Activated CD8-positive, alpha-beta memory T cell treated with anti-CD3 and anti-CD28 coated beads for 4 hours (primary cell): ENCODE data around the gene EIF3M.
"Not testable (repeated sequence)": the region's sequence is repeated elsewhere in the genome, so short reads cannot be mapped to it uniquely, and the experiment has no call there.

ENCODE experiments used
- DNase-seq, 2 donors: peaks; one replicate each; pipeline ENCODE4 v3.0.0-alpha.2; 2020; ENCODE audit warnings: low read depth in 2 of 2

The EIF3M gene

GRCh38 chr11:32596114-32596513 lies 12.5 kb downstream of the EIF3M start:
- DNase-seq = not testable (repeated sequence)

GRCh38 chr11:32597921-32598320 lies 14.3 kb downstream of the EIF3M start:
- DNase-seq = no peak

GRCh38 chr11:32602657-32603415 lies 19.2 kb downstream of the EIF3M start:
- DNase-seq = no peak

GRCh38 chr11:32606220-32606619 lies 22.6 kb downstream of the EIF3M start:
- no peak for DNase-seq

GRCh38 chr11:32608826-32609225 lies 25.2 kb downstream of the EIF3M start:
- not testable (repeated sequence) for DNase-seq

- no peak for DNase-seq
These were observed 27.2 kb downstream of the EIF3M start for GRCh38 chr11:32610797-32611352.

GRCh38 chr11:32613500-32614151 lies 30.0 kb downstream of the EIF3M start:
- no peak for DNase-seq

- DNase-seq = no peak
These were observed 31.8 kb downstream of the EIF3M start for GRCh38 chr11:32615422-32615821.

- DNase-seq = no peak
These were observed 33.3 kb downstream of the EIF3M start for GRCh38 chr11:32616903-32617302.

GRCh38 chr11:32630844-32631243 lies 47.2 kb downstream of the EIF3M start:
- DNase-seq = no peak

GRCh38 chr11:32635819-32636218 lies 52.2 kb downstream of the EIF3M start:
- no peak for DNase-seq

- no peak for DNase-seq
These were observed 57.7 kb downstream of the EIF3M start for GRCh38 chr11:32641361-32641760.

GRCh38 chr11:32643526-32643925 lies 59.9 kb downstream of the EIF3M start:
- DNase-seq = no peak
